OCI-M2 (cell line): ENCODE data around the gene SLC35F4.

Source experiments
- DNase-seq: peaks from one replicate; lab custom pipeline; 2025; ENCODE audit not compliant: unreplicated experiment; lab: John Stamatoyannopoulos, UW

SLC35F4 gene

DNA sequence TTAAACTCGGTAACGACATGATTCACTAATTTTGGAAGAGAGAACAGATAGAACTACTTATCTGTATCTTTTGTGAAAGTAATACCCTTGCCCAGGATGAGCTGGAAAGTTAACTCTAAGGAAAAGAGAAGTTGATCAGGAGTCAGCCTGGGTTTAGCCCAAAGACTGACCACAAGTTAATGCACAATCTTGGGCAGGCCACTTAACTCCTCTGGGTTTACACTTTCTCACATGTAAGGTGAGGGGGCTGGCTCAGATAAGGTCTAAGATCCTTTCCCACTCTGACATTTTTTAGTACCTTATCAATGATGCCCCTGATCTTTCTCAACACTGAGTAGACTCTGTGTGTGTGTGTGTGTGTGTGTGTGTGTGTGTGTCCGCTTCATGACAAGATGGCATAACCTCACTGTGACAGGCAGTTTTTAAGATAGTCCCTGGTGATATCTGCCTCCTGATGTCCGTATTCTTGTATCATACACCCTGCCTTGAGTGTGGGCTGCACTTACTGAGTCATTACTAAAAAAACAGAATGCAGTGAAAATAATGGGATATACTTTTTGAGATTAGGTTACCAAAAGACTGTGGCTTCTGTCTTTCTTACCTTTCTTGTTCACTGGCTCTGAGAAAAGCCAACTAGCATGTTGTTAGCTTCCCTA lies 316.0 kb downstream of the SLC35F4 start:
- no peak for DNase-seq

DNA sequence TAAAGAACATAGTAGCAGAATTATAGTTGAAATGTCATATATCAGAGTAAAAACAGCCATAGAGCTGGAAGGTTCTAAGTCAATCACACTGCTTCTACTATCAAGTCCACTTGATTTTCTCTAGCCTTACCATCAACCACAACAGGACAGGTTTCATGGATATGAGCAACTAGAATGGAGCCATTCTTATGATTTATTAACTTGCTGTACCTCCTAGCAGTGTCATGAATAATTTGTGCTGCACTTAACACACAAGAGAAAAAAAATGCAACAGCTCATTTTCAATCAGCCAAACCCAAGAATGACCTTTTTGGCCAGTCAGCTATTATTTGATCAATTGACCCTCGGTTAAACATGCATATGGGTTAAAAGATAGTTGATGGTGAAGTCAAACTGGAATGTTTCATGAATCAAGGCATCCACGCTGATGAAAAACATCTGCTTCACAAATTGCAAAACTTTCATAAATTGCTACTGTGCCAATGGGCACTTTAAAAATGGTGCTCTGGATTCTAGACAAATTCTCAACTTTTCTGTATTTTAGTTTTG lies 316.8 kb downstream of the SLC35F4 start:
- DNase-seq: no peak

DNA sequence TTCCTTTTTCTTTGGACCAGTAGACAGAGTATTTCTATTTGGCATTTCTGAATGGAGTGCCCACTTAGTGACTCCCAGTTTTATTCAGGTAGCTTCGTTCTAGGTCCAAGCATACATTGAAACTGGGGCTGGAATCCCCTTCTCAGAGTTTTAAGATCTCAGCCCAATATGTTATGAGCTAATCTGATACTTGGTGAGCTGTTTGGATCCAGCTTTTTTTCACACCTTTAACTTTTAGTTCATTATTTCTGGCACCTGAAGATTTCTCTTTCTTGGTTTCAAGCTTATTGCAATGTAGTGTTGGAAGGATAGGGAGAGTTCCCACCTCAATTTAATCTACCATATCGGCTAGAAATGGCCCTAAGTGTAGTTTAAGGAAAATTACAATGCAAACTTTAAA lies 318.8 kb downstream of the SLC35F4 start:
- DNase-seq: no peak

- no peak for DNase-seq
Measured at GRCh38 chr14:57533214-57533613, 332.7 kb downstream of the SLC35F4 start.

- DNase-seq: no peak
Measured at GRCh38 chr14:57530571-57530970, 335.3 kb downstream of the SLC35F4 start.

DNA sequence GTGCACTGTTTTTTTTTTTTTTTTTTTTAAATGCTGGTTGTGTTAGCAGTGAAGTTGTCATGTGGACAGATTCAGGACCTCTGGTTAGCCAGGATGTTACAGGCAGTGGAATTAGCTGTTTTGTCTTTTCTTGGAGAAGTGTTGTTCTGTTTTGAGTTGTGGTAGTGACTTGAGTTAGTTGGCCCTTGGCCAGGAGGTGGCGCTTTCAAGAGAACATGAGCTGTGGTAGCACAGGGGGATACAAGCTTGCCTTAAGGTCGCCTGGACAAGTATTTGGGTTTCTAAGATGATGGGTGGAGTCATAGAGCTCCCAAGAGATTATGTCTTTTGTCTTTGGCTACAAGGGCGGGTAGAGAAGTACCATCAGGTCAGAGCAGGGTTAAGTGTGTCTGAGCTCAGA lies 338.9 kb downstream of the SLC35F4 start:
- no peak for DNase-seq

DNA sequence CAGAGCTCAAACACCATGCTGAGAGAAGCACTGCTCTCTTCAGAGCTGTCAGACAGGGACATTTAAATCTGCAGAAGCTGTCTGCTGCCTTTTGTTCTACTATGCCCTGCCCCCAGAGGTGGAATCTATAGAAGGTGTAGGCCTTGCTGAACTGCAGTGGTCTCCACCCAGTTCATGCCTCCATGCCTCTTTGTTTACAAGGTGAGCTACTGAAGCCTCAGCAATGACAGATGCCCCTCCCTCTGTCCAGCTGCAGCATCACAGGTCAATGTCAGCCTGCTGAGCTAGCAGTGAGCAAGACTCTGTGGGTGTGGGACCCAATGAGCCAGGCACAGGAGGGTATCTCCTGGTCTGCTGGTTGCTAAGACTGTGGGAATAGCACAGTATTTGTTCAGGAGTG lies 346.8 kb downstream of the SLC35F4 start:
- DNase-seq: no peak
